ENCODE measurements around the gene MSRB2.
"Not testable (repeated sequence)": the region's sequence is repeated elsewhere in the genome, so short reads cannot be mapped to it uniquely, and the experiment has no call there.

MSRB2 gene

GRCh38 chr10:23070092-23070912 is 25.1 kb upstream of the MSRB2 start:
- not testable (repeated sequence) for DNase-seq (ENCODE audit: low read depth)

- DNase-seq (ENCODE audit: low read depth), result no peak
These were observed 24.5 kb upstream of the MSRB2 start for GRCh38 chr10:23070913-23071218.

GRCh38 chr10:23072593-23072992 is 22.8 kb upstream of the MSRB2 start:
- not testable (repeated sequence) for DNase-seq (ENCODE audit: low read depth)

GRCh38 chr10:23073527-23073926 is 21.9 kb upstream of the MSRB2 start:
- DNase-seq (ENCODE audit: low read depth), result no peak

- no peak for DNase-seq (ENCODE audit: low read depth)
These were observed 19.7 kb upstream of the MSRB2 start for GRCh38 chr10:23075672-23076071.

- DNase-seq (ENCODE audit: low read depth), result no peak
These were observed 17.3 kb upstream of the MSRB2 start for GRCh38 chr10:23078114-23078513.

GRCh38 chr10:23079700-23080099 is 15.7 kb upstream of the MSRB2 start:
- DNase-seq (ENCODE audit: low read depth), result no peak

- no peak for DNase-seq (ENCODE audit: low read depth)
These were observed 15.1 kb upstream of the MSRB2 start for GRCh38 chr10:23080262-23080661.

- DNase-seq (ENCODE audit: low read depth), result no peak
These were observed 14.1 kb upstream of the MSRB2 start for GRCh38 chr10:23081221-23081750.

- no peak for DNase-seq (ENCODE audit: low read depth)
These were observed 13.5 kb upstream of the MSRB2 start for GRCh38 chr10:23081891-23082290.

- DNase-seq (ENCODE audit: low read depth), result no peak
These were observed 6.8 kb upstream of the MSRB2 start for GRCh38 chr10:23088609-23089008.

GRCh38 chr10:23094786-23095403 is 484 bp upstream of the MSRB2 start:
- no peak for DNase-seq (ENCODE audit: low read depth)

- no peak for DNase-seq (ENCODE audit: low read depth)
These were observed 805 bp downstream of the MSRB2 start for GRCh38 chr10:23095966-23096801.

GRCh38 chr10:23096802-23097549 is 1.6 kb downstream of the MSRB2 start:
- DNase-seq (ENCODE audit: low read depth), result no peak

GRCh38 chr10:23099079-23099478 is 3.7 kb downstream of the MSRB2 start:
- DNase-seq (ENCODE audit: low read depth), result no peak

GRCh38 chr10:23099816-23100215 is 4.4 kb downstream of the MSRB2 start:
- no peak for DNase-seq (ENCODE audit: low read depth)

- DNase-seq (ENCODE audit: low read depth), result no peak
These were observed 5.1 kb downstream of the MSRB2 start for GRCh38 chr10:23100331-23101030.

GRCh38 chr10:23106331-23107072 is 11.1 kb downstream of the MSRB2 start:
- no peak for DNase-seq (ENCODE audit: low read depth)

- no peak for DNase-seq (ENCODE audit: low read depth)
These were observed 15.5 kb downstream of the MSRB2 start for GRCh38 chr10:23110722-23111516.

Measured in activated T-cell treated with anti-CD3 and anti-CD28 coated beads for 24 hours (primary cell).